ENCODE measurements around the gene FHIP2A.

- no peak for TF ChIP-seq CTCF (IDR thresholded peaks at IDR 0.05)
- TF ChIP-seq POLR2A (IDR thresholded peaks at IDR 0.05), result no peak
These were observed 980 bp downstream of the FHIP2A start for GRCh38 chr10:114822444-114823076.

Measured in testis (tissue), 2 donors.